NCI-H69 (cell line): ENCODE measurements around the gene NDUFB2.
"Not testable (repeated sequence)": the region's sequence is repeated elsewhere in the genome, so short reads cannot be mapped to it uniquely, and the experiment has no call there.

Experiments
- DNase-seq: peaks from one replicate; lab custom pipeline; 2025; lab: John Stamatoyannopoulos, UW

NDUFB2 gene

DNA sequence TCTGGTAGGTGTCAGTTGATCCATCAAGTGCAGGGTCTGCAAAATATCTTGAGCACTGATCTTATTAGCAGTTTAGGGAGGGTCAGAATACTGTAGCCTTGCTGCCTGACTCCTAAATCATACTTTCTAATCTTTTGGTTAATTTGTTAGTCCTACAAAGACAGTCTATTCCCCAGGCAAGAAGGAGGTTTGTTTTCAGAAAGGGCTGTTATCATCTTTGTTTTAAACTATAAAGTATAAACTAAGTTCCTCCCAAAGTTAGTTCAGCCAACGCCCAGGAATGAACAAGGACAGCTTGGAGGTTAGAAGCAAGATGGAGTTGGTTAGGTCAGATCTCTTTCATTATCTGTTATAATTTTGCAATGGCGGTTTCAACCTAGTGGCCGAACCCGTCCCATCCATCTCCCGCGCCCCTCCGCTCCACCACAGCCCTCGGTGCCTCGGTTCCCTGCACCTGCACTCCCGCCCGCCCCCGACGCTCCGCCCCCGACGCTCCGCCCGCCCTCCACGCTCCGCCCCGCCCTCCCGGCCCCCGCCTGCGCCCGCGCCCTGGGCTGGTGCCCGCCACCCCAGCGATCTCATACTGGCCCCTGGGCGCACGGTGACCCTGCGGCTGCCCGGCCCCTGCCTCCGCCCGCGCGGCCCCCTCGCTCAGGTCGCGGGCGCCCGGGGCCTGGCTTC, 24.0 kb upstream of the NDUFB2 start, which contains the start of gene ADCK2:
Gene ADCK2, plus strand, starts transcription at position 564 of the 681 bp plus-strand sequence. CDS start 386 bp downstream, outside the sequence.
- DNase-seq: peak; percentile 82

- DNase-seq: peak; percentile 88
Measured at GRCh38 chr7:140673063-140673773, 23.3 kb upstream of the NDUFB2 start.

DNA sequence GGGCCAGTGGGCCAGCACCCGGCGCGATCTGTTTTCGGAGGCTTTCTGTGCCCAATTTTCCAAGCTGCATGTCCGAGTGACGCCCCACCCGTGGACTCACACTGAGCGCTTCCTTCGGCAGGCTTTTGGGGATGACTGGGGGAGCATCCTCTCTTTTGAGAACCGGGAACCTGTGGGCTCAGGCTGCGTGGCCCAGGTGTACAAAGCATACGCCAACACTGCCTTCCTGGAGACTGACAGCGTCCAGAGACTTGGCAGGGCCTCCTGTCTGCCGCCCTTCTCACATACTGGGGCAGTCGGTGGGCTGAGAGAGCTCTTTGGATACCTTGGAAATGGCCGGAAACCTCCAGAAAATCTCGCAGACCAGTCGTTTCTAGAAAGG, 22.7 kb upstream of the NDUFB2 start:
- DNase-seq: no peak

- DNase-seq: peak; percentile 33
Measured at GRCh38 chr7:140674356-140674800, 22.1 kb upstream of the NDUFB2 start.

GRCh38 chr7:140674899-140675701, 21.4 kb upstream of the NDUFB2 start:
- DNase-seq: peak; percentile 60

- peak; percentile 28 for DNase-seq
Measured at GRCh38 chr7:140675726-140676125, 20.8 kb upstream of the NDUFB2 start.

GRCh38 chr7:140676306-140676705, 20.2 kb upstream of the NDUFB2 start:
- DNase-seq: no peak

DNA sequence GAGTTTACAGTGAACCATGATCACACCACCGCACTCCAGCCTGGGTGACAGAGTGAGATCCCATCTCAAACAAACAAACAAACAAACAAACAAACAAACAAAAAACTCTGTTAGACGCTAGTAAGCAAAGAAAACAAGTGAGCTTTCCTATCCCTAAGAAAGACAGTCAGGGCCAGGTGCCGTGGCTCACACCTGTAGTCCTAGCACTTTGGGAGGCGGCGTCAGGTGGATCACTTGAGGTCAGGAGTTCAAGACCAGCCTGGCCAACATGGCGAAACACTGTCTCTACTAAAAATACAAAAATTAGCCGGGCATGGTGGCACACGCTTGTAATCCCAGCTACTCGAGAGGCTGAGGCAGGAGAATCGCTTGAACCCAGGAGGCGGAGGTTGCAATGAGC, 19.6 kb upstream of the NDUFB2 start:
- DNase-seq: not testable (repeated sequence)

- no peak for DNase-seq
Measured at GRCh38 chr7:140677496-140677895, 19.0 kb upstream of the NDUFB2 start.

DNA sequence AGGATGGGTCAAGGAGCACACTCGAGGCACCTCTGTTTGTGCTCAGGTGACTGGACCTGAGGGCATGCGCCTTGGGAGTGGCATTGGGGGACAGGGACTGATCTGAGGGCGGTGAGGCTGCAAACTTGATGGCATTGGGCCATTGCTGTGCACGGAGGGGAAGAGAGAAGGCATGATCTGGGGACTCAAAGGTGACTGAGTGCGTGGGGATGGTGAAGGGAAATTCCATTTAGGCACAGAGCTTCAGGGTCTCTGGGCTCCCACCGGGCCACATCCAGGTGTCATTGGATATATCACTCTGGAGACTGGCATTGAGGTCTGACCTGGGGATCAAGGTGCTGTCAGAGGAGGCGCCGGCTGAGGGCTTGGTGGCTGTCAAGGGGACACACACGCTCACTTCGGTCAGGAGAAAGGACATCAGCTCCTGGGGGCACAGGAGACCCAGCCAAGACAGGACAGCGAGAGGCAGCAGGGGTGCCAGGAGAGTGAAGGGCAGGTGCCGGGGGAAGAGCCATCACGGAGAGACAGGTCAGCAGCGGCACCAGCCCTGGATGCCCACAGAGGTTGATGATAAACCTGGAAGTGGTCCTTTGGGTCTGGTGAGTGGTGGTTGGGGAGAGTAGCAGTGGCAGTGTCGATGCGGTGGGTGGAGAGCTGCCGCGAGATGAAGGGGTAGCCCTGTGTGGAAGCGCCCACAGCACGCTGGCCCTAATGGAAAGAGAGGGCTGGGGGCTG, 18.3 kb upstream of the NDUFB2 start:
- DNase-seq: no peak

- no peak for DNase-seq
Measured at GRCh38 chr7:140678816-140679130, 17.7 kb upstream of the NDUFB2 start.

DNA sequence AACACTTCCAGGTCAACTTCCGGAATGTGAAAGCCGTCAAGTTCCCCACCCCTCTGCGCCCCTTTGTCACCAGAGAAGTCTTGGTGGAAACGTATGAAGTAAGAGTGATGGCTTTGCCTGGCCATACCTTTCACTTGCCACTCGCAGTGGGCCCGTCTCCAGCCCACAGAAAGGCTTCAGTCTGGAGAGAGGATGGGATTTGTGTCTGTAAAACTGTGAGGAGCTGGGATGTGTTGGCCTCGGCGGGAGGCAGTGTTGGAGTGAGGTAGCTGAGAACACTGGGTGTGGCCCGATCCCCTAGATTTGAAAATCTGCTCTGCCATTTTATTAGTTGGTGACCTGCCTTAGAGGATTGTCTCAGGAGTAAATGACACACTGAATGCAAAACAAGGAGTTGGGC, 17.3 kb upstream of the NDUFB2 start:
- DNase-seq: no peak

- DNase-seq: no peak
Measured at GRCh38 chr7:140680886-140681285, 15.6 kb upstream of the NDUFB2 start.

DNA sequence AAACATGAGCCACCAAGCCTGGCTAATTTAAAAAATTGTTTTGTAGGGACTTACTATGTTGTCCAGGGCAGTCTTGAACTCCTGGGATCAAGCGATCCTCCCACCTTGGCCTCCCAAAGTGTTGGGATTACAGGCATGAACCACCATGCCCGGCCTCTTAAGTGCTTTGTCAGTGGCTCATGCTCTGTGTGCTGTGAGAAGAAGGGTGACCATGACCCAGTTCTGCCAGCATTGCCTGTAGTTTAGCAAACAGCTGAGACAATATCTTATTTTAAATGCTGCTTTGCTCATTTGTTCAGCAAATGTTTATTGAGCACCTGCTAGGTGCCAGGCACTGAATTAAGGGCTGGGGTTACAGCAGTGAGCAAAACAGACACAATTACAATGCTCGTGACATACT, 14.7 kb upstream of the NDUFB2 start:
- DNase-seq: no peak

GRCh38 chr7:140683657-140684056, 12.9 kb upstream of the NDUFB2 start:
- no peak for DNase-seq

DNA sequence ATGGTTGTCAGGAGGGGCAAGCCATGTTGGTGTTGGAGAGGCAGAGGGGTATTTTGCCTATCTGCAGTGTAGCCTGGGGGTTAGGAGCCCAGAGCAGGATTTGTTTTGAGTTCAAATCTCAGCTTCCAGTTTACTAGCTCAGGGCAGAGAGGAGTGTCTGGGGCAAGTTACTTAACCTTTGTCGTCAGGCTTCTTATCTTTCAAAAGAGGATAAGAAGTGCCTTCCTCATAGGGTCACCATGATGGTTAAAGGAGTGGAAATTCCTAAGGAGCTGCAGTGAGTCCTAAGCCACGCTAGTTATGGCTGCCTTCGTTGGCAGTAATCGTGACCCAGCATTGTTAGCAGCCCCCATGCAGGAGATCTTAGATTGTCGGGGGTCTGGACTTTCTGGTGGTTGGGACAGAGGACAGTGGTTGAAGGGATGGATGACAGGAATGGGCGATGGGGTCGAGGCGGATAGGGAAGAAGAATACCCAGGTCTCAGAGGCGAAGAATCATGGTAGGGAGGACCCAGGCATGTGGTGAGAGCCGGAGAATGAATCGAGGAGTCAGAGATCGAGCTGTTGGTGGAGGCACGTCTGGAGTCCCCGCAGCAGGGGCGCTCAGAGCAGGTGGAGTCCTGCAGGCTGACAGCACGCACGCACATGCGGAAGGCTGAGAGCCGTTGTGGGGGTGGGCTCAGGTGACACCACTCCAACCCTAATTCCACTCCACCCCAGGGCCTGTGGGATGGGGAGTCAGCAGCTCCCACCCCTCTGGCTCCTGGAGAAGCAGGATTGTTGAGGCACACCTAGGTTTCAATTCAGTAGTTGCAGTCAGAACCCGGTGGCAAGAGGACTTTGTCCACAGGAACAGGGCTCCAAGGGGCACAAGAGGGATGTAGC, 12.2 kb upstream of the NDUFB2 start:
- DNase-seq: no peak

DNA sequence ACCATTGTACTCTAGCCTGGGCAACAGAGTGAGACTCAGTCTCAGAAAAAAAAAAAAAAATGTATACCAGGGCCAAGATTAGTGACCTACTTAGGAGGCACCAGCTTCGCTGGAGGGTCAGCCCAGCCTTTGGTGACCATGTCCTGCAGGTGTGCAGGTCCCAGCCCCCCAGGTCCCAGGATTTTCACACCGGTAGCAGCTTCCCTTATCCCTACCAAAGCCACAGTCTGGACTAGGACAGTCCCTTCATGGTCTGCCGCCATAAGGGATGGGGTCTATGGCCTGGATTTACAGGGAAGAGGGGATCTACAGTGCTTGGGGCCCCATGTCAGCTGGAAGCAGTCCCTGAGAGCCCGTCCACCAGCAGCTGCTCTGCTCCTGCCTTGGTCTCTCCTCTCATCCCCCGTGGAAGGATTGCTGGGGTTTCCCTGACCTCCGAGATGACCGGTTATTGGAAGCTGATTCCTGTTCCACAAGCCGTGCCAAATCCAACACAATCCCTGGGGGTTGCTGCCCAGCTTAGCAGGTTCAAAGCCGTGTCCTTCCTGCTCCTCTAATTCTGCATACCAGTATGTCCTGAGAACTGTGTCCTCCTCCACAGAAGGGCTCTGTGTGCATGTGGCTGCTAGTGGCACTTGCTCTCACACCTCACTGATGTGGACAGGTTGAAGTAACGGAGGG, 11.0 kb upstream of the NDUFB2 start:
- no peak for DNase-seq

GRCh38 chr7:140686921-140687320, 9.6 kb upstream of the NDUFB2 start:
- no peak for DNase-seq

DNA sequence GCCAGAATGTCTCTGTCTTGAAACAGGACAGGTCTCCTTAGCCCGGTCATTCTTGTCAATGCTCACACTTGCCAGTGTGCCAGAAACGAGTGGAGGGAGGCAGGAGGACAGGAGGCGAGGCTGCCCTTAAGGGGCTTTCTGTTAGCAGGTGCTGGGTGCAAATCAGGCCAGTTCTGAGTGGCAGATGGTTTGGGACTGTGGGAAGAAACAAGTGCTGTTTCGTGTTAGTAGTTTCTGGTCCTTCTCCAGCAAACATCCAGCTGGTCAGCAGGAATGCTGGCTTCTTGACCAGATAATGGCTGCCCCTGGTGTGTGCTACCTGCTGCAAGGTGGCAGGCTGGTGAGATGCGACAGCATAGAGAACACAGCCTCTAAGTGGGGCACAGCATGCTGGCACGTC, 8.2 kb upstream of the NDUFB2 start:
- DNase-seq: no peak
